HCT116 (cell line): ENCODE measurements around the gene SLC1A3. TPM values are rescaled to one million over a fixed set of nuclear protein-coding genes. Genes with fewer than 3 reads are reported as not detected.

ENCODE experiments used
- ATAC-seq: fragments of 200-7000 bp; cut with Tn5 transposase; 2 replicates; pipeline ENCODE4 v1.9.1; 2020; ENCODE audit warnings: mild to moderate bottlenecking, moderate library complexity
- BruUV-seq: library from RNA; stranded (reverse); fragments of 400-500 nt; replicated peaks from 2 replicates; lab custom pipeline; 2021; lab: Mats Ljungman, UMichigan
- CTCF ChIA-PET: fragments of 300-600 bp; sonication (Branson Sonifier 250); formaldehyde crosslinking; loops from one replicate; lab custom pipeline; 2021; ENCODE audit warnings: antibody characterized with exemption; lab: Charles Lee
- POLR2A ChIA-PET: fragments of 300-600, 350-600 bp; sonication (Branson Sonifier 250); formaldehyde crosslinking; loops from one replicate; lab custom pipeline; 2021; ENCODE audit warnings: antibody characterized with exemption; lab: Charles Lee
- RAD21 ChIA-PET, 2 experiments: fragments of 300-600 bp; sonication (Branson Sonifier 250); formaldehyde crosslinking; loops; one replicate each; lab custom pipeline; 2023; ENCODE audit warnings: low total read pairs in 2 of 2; ENCODE audit not compliant: uncharacterized antibody in 2 of 2, unreplicated experiment in 2 of 2, low non-redundant PET in 1 of 2; lab: Charles Lee
- DNase-seq: peaks from one replicate; pipeline ENCODE4 v3.0.0-alpha.2; 2010; ENCODE audit warnings: low read depth, low spot score
- H2AFZ ChIP-seq: fragments of 200-600 bp; shearing (Covaris generic), sonication (generic); 2 replicates; pipeline ENCODE4 v1.6.1; 2017; ENCODE audit warnings: low read depth, mixed run types, mixed read lengths, antibody characterized with exemption, low read length; ENCODE audit not compliant: poor library complexity, severe bottlenecking
- H3K27ac ChIP-seq: 2 replicates; pipeline ENCODE4 v1.5.1; 2012; ENCODE audit warnings: low read depth, low read length
- H3K27me3 ChIP-seq: fragments of 200-600 bp; sonication (generic); 2 replicates; pipeline ENCODE4 v1.6.1; 2016; ENCODE audit warnings: mixed run types, low read length, mixed read lengths; ENCODE audit not compliant: insufficient read depth
- H3K36me3 ChIP-seq, 2 experiments: fragments of 200-500 bp in 1 of 2; fragments of 200-600 bp in 1 of 2; sonication (Bioruptor generic) in 1 of 2; sonication (generic) in 1 of 2; 2 replicates each; pipeline versions ENCODE4 v1.5.1 to v1.6.1; 2014 to 2016; ENCODE audit warnings: low read length in 2 of 2, inconsistent platforms in 1 of 2, mixed read lengths in 1 of 2, mixed run types in 1 of 2; ENCODE audit not compliant: insufficient read depth in 2 of 2, control insufficient read depth in 1 of 2
- H3K4me1 ChIP-seq, 2 experiments: fragments of 200-600 bp in 1 of 2; sonication (generic) in 1 of 2; 2 replicates each; pipeline versions ENCODE4 v1.5.1 to v1.6.1; 2012 to 2017; ENCODE audit warnings: low read length in 2 of 2, inconsistent platforms in 1 of 2, mild to moderate bottlenecking in 1 of 2, mixed read lengths in 1 of 2, mixed run types in 1 of 2, moderate library complexity in 1 of 2; ENCODE audit not compliant: insufficient read depth in 2 of 2, control insufficient read depth in 1 of 2
- H3K4me2 ChIP-seq: fragments of 200-600 bp; sonication (generic); 2 replicates; pipeline ENCODE4 v1.6.1; 2017; ENCODE audit warnings: mixed run types, low read length, mixed read lengths
- H3K4me3 ChIP-seq, 2 experiments: fragments of 200-600 bp in 1 of 2; sonication (generic) in 1 of 2; replicated peaks in 1 of 2; 2 replicates each; pipeline ENCODE4 v1.5.1; 2011 to 2016; ENCODE audit warnings: low read length in 2 of 2, control low read depth in 1 of 2, low read depth in 1 of 2, mild to moderate bottlenecking in 1 of 2, mixed read lengths in 1 of 2, mixed run types in 1 of 2
- H3K79me2 ChIP-seq: fragments of 200-600 bp; sonication (generic); 2 replicates; pipeline ENCODE4 v1.6.1; 2017; ENCODE audit warnings: mild to moderate bottlenecking, mixed run types, low read length, moderate library complexity, mixed read lengths; ENCODE audit not compliant: insufficient read depth
- H3K9ac ChIP-seq: fragments of 200-600 bp; sonication (generic); 2 replicates; pipeline ENCODE4 v1.6.1; 2016; ENCODE audit warnings: low read length, mixed read lengths
- H3K9me2 ChIP-seq: fragments of 200-600 bp; sonication (generic), shearing (Covaris generic); 2 replicates; pipeline ENCODE4 v1.6.1; 2017; ENCODE audit warnings: mixed run types, mild to moderate bottlenecking, moderate library complexity; ENCODE audit not compliant: insufficient read depth
- H3K9me3 ChIP-seq, 2 experiments: fragments of 200-500 bp in 1 of 2; fragments of 200-600 bp in 1 of 2; sonication (Bioruptor generic) in 1 of 2; sonication (generic) in 1 of 2; 2 replicates each; pipeline ENCODE4 v1.6.1; 2014 to 2017; ENCODE audit warnings: low read length in 2 of 2, mixed read lengths in 2 of 2, inconsistent platforms in 1 of 2, low read depth in 1 of 2, mild to moderate bottlenecking in 1 of 2, mixed run types in 1 of 2, moderate library complexity in 1 of 2; ENCODE audit not compliant: control insufficient read depth in 1 of 2, insufficient read depth in 1 of 2
- H4K20me1 ChIP-seq: fragments of 200-600 bp; sonication (generic), shearing (Covaris generic); 2 replicates; pipeline ENCODE4 v1.6.1; 2017; ENCODE audit warnings: mixed run types, mild to moderate bottlenecking, moderate library complexity; ENCODE audit not compliant: insufficient read depth
- CTCF ChIP-seq, 3 experiments: fragments of 200-600 bp in 1 of 3; sonication (generic) in 1 of 3; IDR thresholded peaks in 2 of 3; conservative IDR thresholded peaks in 1 of 3; 2 replicates each; pipeline ENCODE4 v1.5.1; 2012 to 2017; ENCODE audit warnings: low read depth in 2 of 3, low read length in 2 of 3, antibody characterized with exemption in 1 of 3, borderline replicate concordance in 1 of 3, control low read depth in 1 of 3, mild to moderate bottlenecking in 1 of 3, mixed read lengths in 1 of 3, mixed run types in 1 of 3, moderate library complexity in 1 of 3; ENCODE audit not compliant: insufficient read depth in 1 of 3
- ELF1 ChIP-seq: IDR thresholded peaks from 2 replicates; pipeline ENCODE4 v1.6.1; 2012; ENCODE audit warnings: low read depth, borderline replicate concordance
- EZH2 ChIP-seq: fragments of 200-600 bp; sonication (generic); IDR thresholded peaks from 2 replicates; pipeline ENCODE4 v1.6.1; 2017; ENCODE audit warnings: antibody characterized with exemption, mixed run types
- FOSL1 ChIP-seq: IDR thresholded peaks from 2 replicates; pipeline ENCODE4 v1.6.1; 2012; ENCODE audit warnings: low read depth
- MAX ChIP-seq: IDR thresholded peaks from 2 replicates; pipeline ENCODE4 v1.6.1; 2012
- POLR2A ChIP-seq: IDR thresholded peaks from 2 replicates; pipeline ENCODE4 v1.7.0; 2011; ENCODE audit warnings: borderline replicate concordance; ENCODE audit not compliant: insufficient read depth, insufficient read length; ENCODE audit errors: extremely low read depth
- RAD21 ChIP-seq: IDR thresholded peaks from 2 replicates; pipeline ENCODE4 v1.6.1; 2012; ENCODE audit warnings: low read depth, mild to moderate bottlenecking
- REST ChIP-seq: IDR thresholded peaks from 2 replicates; pipeline ENCODE4 v1.6.1; 2012; ENCODE audit warnings: low read depth
- TCF7L2 ChIP-seq: IDR thresholded peaks from 2 replicates; pipeline ENCODE4 v1.7.0; 2011; ENCODE audit warnings: borderline replicate concordance, inconsistent platforms; ENCODE audit not compliant: insufficient read depth, insufficient read length; ENCODE audit errors: extremely low read depth
- YY1 ChIP-seq: IDR thresholded peaks from 2 replicates; pipeline ENCODE4 v1.6.1; 2011; ENCODE audit warnings: low read length, low read depth, moderate library complexity, mild to moderate bottlenecking; ENCODE audit not compliant: insufficient replicate concordance; ENCODE audit errors: extremely low read depth
- ZBTB33 ChIP-seq: IDR thresholded peaks from 2 replicates; pipeline ENCODE4 v1.6.1; 2011; ENCODE audit warnings: mild to moderate bottlenecking, low read length, moderate library complexity; ENCODE audit not compliant: insufficient replicate concordance; ENCODE audit errors: extremely low read depth
- ZFX ChIP-seq: fragments of 450-650 bp; IDR thresholded peaks from 2 replicates; pipeline ENCODE4 v1.6.1; 2017
- intact Hi-C: fragments of 100-400 bp; cut with micrococcal nuclease; formaldehyde crosslinking; loops from 2 replicates; pipeline ENCODE4 v1.10.0; 2022
- total RNA-seq: library from RNA; stranded (reverse); gene quantifications from one replicate; pipeline ENCODE4 v1.2.1, GENCODE V29; 2021; ENCODE audit not compliant: unreplicated experiment

Gene SLC1A3
- total RNA-seq, 1 experiment from 2014 or later: 12.9 TPM

DNA sequence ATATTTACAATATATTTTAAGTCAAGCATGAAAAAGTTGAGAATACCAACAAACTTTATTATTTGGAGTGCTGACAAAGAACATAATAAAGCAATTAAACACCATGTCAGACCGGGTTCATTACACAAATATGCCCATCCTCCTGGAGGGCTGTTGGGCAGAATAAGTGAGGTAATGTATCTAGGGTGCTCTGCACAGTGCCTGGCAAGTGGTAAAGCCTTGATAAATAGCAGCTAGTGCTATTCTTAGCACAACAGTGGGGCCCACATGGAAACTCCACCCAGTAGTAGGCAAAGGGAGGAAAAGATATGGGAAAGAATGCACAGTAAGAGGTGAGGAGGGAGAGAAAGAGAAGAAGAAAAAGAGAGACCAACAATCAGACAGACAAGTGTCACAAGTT is 97.7 kb downstream of the SLC1A3 start:
- TF ChIP-seq ZBTB33 (no peak), RAD21 (no peak), MAX (no peak), POLR2A (no peak), REST (no peak), YY1 (no peak), FOSL1 (no peak), ELF1 (no peak), EZH2 (no peak), TCF7L2 (no peak), CTCF (IDR thresholded peaks at IDR 0.05 in 2 of 3, conservative IDR thresholded peaks at IDR 0.05 in 1 of 3; ENCODE audit: borderline replicate concordance in 1 of 3, insufficient read depth in 1 of 3, low read depth in 2 of 3, low read length in 2 of 3) (no peak), ZFX (no peak)
- RAD21 ChIA-PET: no interaction called here
- H3K9me2 ChIP-seq: no peaks in the 10 kb centered on the region
- H3K36me3 ChIP-seq: no peaks in the 10 kb centered on the region
- CTCF ChIA-PET: interaction anchor here (1.3 kb wide), 1 partner anchor 8 kb away, joined by 4 read pairs; no protein-coding TSS in a partner anchor
- H3K79me2 ChIP-seq: no peaks in the 10 kb centered on the region
- ATAC-seq (no peak), DNase-seq (no peak)
- POLR2A ChIA-PET: no interaction called here
- no peak overlapping the region for H3K27ac ChIP-seq
- no peak overlapping the region for H3K9ac ChIP-seq
- BruUV-seq: no TSS peak
- no peaks in the 10 kb centered on the region for H3K27me3 ChIP-seq
- intact Hi-C loops: no loop called here
- no peaks in the 10 kb centered on the region for H3K4me1 ChIP-seq
- H4K20me1 ChIP-seq: no peaks in the 10 kb centered on the region
- H3K4me2 ChIP-seq: no peak overlapping the region
- no peak overlapping the region for H2AFZ ChIP-seq
- H3K9me3 ChIP-seq: no peaks in the 10 kb centered on the region
- H3K4me3 ChIP-seq: no peak overlapping the region
